GM12801 (cell line): ENCODE data around the gene AFAP1L2.

Experiments
- TF ChIP-seq, protein P1 (sequence below): IDR thresholded peaks from one replicate; pipeline ENCODE4 v1.5.1; 2011; ENCODE audit warnings: control low read depth; ENCODE audit not compliant: insufficient read length; ENCODE audit errors: extremely low read depth

The AFAP1L2 gene

GRCh38 chr10:114356751-114357514 is 47.4 kb downstream of the AFAP1L2 start:
- TF ChIP-seq, protein P1, sequence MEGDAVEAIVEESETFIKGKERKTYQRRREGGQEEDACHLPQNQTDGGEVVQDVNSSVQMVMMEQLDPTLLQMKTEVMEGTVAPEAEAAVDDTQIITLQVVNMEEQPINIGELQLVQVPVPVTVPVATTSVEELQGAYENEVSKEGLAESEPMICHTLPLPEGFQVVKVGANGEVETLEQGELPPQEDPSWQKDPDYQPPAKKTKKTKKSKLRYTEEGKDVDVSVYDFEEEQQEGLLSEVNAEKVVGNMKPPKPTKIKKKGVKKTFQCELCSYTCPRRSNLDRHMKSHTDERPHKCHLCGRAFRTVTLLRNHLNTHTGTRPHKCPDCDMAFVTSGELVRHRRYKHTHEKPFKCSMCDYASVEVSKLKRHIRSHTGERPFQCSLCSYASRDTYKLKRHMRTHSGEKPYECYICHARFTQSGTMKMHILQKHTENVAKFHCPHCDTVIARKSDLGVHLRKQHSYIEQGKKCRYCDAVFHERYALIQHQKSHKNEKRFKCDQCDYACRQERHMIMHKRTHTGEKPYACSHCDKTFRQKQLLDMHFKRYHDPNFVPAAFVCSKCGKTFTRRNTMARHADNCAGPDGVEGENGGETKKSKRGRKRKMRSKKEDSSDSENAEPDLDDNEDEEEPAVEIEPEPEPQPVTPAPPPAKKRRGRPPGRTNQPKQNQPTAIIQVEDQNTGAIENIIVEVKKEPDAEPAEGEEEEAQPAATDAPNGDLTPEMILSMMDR: no peak

DNA sequence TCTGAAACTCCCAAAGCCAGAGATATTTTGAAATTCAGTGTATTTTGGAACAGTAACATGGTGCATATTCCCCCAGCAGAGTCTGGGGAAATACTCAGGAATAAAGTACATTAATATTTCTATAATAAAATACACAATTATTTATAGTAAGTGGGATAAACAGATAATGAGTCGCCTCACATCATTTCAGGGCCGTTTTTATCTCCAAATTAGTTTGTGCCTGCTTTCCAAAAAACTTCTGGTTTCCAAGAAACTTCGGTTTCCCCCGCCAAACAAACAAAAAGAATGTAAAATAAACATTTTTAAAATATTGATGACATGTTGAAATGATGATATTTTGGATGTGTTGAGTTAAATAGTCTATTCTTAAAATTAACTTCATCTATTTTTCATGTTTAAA is 48.2 kb downstream of the AFAP1L2 start:
- TF ChIP-seq, protein P1: no peak

DNA sequence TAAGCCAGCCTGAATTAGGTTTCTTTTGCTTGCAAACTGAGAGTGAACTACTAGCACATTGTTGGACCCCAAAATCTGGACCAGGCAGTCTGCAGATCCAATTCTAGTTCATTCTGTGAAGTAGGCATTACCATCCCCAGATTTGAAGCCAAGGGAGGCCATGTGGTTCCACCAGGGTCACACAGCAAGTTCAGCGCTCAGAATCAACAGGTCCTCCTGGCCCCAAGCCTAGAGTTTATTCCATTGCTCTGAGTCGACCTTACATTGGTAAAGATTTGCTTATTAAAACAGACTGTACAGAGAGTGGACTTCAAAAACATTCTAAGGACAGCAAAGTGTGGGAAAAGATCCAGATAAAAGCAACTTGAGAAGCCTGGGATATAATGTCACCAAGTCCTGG is 50.9 kb downstream of the AFAP1L2 start:
- TF ChIP-seq, protein P1: no peak

GRCh38 chr10:114352653-114353298 is 51.5 kb downstream of the AFAP1L2 start:
- TF ChIP-seq, protein P1: no peak

- TF ChIP-seq, protein P1: no peak
These were observed 53.6 kb downstream of the AFAP1L2 start for GRCh38 chr10:114350751-114351150.

- TF ChIP-seq, protein P1: no peak
These were observed 54.6 kb downstream of the AFAP1L2 start for GRCh38 chr10:114349522-114350215.

DNA sequence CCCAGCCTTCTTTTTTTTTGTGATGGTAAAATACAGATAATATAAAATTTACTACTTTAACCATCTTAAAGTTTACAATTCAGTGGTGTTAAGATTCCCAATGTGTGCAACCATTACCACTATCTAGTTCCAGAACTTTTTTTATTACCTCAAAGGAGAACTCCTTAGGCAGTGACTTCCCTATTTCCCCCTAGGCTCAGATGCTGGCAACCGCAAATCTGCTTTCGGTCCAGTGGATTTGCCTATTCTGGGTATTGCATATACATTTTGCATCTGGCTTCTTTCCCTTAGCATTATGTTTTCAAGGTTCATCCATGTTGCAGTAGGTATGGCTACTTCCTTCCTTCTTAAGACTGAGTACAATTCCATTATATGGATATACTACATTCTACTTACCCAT is 56.5 kb downstream of the AFAP1L2 start:
- TF ChIP-seq, protein P1: no peak
